Erythroblast (primary cell): Measurements from ENCODE around the gene ZNF581.

ENCODE experiments used
- GATA1 ChIP-seq: IDR thresholded peaks from 2 replicates; pipeline ENCODE4 v1.6.1; 2011; ENCODE audit warnings: low read depth, mild to moderate bottlenecking, control low read depth, low read length, moderate library complexity
- POLR2A ChIP-seq: IDR thresholded peaks from 2 replicates; pipeline ENCODE4 v1.6.1; 2011; ENCODE audit warnings: mild to moderate bottlenecking, low read length

GRCh38 chr19:55613930-55614710 is 29.3 kb upstream of the ZNF581 start:
- TF ChIP-seq POLR2A (no peak), GATA1 (no peak)
